GM10266 (cell line): ENCODE data around the gene ACAP3.

Source experiments
- DNase-seq: peaks from one replicate; pipeline ENCODE4 v3.0.0; 2012; ENCODE audit errors: extremely low spot score
- TF ChIP-seq, protein P1 (sequence below): IDR thresholded peaks from 2 replicates; pipeline ENCODE4 v1.5.1; 2012; ENCODE audit warnings: mild to moderate bottlenecking, low read depth; ENCODE audit not compliant: control insufficient read depth, insufficient read depth; ENCODE audit errors: missing control alignments

The ACAP3 gene

DNA sequence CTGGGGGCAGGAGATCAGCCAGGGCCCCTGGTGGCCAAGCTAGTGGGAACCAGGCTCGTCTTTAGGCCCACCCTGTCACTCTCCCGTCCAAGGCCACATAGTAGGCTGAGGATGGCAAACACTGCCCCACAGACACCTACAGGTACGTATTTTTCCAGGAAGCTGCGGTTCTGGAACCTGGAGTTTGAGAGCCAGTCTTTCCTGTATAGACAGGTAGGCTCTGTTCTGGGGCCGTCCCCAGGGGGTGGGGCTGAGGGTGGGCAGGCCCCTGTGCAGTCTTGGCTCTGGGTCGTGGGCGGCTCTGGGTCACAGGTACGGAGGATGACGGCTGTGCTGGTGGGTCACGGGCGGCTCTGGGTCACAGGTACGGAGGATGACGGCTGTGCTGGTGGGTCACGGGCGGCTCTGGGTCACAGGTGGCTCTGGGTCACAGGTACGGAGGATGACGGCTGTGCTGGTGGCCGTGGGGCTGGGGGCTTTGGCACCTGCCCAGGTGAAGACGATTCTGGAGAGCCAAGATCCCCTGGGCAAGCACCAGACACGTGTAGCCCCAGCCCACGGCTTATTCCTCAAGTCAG is 2.8 kb upstream of the ACAP3 start:
- TF ChIP-seq, protein P1, sequence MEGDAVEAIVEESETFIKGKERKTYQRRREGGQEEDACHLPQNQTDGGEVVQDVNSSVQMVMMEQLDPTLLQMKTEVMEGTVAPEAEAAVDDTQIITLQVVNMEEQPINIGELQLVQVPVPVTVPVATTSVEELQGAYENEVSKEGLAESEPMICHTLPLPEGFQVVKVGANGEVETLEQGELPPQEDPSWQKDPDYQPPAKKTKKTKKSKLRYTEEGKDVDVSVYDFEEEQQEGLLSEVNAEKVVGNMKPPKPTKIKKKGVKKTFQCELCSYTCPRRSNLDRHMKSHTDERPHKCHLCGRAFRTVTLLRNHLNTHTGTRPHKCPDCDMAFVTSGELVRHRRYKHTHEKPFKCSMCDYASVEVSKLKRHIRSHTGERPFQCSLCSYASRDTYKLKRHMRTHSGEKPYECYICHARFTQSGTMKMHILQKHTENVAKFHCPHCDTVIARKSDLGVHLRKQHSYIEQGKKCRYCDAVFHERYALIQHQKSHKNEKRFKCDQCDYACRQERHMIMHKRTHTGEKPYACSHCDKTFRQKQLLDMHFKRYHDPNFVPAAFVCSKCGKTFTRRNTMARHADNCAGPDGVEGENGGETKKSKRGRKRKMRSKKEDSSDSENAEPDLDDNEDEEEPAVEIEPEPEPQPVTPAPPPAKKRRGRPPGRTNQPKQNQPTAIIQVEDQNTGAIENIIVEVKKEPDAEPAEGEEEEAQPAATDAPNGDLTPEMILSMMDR, result no peak
- DNase-seq, result no peak

DNA sequence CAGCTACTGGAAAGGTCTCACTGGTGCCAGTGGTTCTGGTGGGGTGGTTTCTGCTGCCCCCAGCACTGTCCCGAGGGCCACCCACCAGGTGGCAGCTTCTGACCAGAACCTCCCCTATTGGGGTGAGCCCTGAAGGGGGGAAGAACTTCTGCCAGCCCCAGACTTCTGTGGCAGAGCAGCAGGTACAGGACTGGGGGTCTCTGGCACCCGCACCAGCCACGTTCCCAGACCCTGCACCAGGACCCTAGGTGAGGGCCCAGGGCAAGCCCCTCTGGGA is 2.3 kb upstream of the ACAP3 start:
- DNase-seq, result no peak
- TF ChIP-seq, protein P1, result no peak

DNA sequence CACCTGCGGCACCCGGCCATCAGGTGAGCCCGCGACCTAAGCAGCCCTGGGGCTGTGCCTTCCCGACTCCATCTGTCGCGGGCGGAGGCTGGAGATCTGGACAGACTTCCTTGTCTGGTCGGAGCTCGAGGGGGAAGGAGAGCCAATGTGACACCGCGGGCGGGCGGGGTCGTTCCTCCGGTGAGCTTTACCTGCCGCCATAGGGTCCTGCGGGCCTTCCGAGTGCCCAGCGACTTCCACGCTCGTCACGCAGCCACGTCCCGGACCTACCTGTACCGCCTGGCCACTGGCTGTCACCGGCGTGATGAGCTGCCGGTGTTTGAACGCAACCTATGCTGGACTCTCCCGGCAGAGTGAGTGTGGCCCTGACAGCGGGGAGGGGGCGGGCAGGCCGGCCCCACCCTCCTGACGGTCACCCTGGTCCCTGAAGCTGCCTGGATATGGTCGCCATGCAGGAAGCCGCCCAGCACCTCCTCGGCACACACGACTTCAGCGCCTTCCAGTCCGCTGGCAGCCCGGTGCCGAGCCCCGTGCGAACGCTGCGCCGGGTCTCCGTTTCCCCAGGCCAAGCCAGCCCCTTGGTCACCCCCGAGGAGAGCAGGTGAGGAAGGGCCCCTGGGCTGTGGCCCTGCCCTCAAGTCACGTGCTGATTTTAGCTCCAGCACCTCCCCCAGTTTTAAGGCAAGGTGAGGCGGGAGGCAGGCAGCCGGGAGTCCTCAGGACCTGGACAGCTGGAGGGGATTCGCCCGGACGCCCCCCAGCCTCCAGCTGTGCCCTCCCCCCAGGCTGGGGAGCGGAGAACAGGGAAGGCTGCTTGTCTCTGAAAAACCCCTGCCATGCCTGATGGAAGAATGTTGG is 1.8 kb upstream of the ACAP3 start:
- DNase-seq, result no peak
- TF ChIP-seq, protein P1, result no peak

DNA sequence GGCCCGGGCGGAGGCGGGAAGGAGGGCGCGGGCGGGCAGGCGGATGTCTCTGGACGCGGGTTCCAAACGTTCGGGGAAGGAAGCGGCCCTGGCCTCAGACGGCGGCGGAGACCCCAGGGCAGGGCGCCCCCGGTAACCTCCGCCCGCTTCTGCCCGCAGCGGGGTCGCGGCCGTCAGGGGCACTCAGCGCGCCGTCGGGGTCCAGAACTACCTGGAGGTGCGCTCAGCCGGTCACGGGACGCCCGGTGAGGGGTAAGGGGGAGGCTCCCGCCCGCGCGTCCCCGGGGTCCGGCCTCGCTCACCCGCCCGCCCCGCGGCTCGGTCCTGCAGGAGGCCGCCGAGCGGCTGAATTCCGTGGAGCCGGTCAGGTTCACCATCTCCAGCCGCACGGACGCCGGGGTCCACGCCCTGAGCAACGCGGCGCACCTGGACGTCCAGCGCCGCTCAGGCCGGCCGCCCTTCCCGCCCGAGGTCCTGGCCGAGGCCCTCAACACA is 1.1 kb upstream of the ACAP3 start:
- DNase-seq, result no peak
- TF ChIP-seq, protein P1, result no peak

DNA sequence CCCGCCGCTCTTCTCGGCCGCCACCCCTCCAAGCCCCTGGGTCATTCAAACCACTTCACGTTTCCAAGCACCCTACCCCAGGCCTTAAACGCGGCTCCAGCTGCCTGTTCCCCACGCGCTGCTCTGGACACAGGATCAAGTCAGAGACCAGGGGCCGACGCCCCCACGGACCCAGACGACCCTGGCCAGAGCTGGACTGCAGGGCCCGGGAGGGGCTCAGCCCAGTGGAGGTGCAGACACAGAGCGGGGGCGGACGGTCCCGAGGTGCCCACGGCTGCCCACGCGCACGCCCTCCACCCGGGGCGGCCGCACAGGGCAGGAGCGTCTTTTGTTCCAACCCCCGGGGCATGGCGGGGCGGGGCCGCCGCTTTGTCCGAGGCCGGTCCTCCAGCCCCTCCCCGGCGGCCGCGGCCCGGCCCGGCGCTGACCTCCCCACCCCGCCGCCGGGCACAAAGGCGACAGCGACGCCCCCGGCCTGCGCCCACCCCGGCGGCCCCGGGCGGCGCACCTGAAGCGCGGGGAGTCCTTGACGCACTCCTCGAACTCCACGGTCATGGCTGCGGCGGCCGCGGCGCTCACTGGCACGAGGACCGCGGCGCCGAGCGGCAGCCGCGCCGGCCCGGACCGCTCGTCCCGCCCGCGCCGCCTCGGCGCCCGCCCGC is 338 bp downstream of the ACAP3 start:
- DNase-seq, result no peak
- TF ChIP-seq, protein P1, result no peak

DNA sequence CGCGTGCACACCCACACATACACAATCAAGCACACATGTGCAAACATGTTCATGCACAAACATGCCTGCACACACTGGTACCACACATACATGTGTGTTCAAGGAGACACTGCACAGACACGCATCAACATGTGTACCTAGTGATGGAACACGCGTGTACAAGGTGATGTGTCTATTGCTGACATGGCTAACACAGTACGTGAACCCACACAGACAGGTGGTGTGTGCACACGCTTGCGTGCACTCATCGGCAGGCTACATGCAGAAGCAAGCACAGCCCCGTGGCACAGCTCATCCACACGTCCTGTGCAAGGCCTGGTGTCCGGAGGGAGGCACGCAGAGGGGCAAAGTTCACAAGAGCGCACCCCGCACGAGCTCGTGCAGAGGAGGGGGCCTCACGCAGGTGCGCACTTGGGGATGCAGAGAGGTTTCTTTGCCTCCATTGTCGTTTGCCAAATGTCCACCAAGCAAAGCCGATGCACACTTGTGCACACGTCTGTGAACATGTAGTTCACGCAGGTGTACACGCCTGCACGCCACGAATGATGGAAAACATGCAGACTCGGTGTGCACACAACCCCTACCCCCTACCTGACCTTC is 969 bp downstream of the ACAP3 start:
- no peak for DNase-seq
- TF ChIP-seq, protein P1, result no peak

DNA sequence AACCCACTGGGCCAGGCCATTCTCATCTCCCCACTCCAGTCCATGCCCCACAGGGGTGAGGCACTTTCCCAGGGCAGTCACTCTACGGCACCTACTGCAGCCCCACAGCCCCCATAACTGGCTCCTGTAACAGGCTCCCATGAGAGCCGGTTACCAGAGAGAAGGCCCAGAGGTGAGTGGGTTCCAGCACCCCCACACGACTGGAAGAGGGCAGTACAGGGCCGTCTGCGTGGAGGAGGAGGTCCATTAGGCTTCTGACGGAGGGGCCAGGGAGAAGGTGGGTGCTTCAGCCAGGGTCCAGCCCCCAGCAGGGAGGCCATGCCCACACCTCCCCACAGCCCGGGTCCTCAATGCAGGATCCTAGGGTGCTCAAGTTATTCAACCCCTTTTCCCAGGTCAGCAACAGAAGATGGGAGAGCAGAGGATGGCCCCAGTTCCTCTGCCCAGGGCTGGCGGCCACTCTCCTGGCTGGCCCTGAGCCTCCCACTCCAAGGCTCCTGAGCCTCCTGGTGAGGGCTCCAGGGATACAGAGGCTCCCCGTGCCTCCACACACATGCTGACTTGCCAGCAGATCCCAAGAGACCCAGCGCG is 1.6 kb downstream of the ACAP3 start:
- TF ChIP-seq, protein P1, result peak; percentile 44
- DNase-seq, result no peak
